Erythroblast (primary cell): Measurements from ENCODE around the gene NCK2.

Experiments used
- DNase-seq, 2 experiments: peaks; one replicate each; lab custom pipeline; 2025; lab: John Stamatoyannopoulos, UW
- GATA1 ChIP-seq: IDR thresholded peaks from 2 replicates; pipeline ENCODE4 v1.6.1; 2011; ENCODE audit warnings: low read depth, mild to moderate bottlenecking, control low read depth, low read length, moderate library complexity
- POLR2A ChIP-seq: IDR thresholded peaks from 2 replicates; pipeline ENCODE4 v1.6.1; 2011; ENCODE audit warnings: mild to moderate bottlenecking, low read length

Gene NCK2

GRCh38 chr2:105723431-105723830 is 21.3 kb upstream of the NCK2 start:
- TF ChIP-seq GATA1, result no peak
- no peak for TF ChIP-seq POLR2A
- DNase-seq, result no peak

- TF ChIP-seq GATA1 (no peak), POLR2A (no peak)
- DNase-seq, result no peak
Observed at GRCh38 chr2:105725388-105725787, 19.3 kb upstream of the NCK2 start.

- no peak for TF ChIP-seq GATA1
- DNase-seq, result no peak
Observed at GRCh38 chr2:105730170-105730569, 14.5 kb upstream of the NCK2 start.

GRCh38 chr2:105731511-105731910 is 13.2 kb upstream of the NCK2 start:
- no peak for TF ChIP-seq GATA1
- no peak for TF ChIP-seq POLR2A
- no peak for DNase-seq

- no peak for DNase-seq
- TF ChIP-seq POLR2A (no peak), GATA1 (no peak)
Observed at GRCh38 chr2:105732101-105732500, 12.6 kb upstream of the NCK2 start.

GRCh38 chr2:105732955-105733607 is 11.6 kb upstream of the NCK2 start:
- no peak for DNase-seq
- TF ChIP-seq POLR2A (no peak), GATA1 (no peak)

- TF ChIP-seq GATA1 (no peak), POLR2A (no peak)
- DNase-seq, result no peak
Observed at GRCh38 chr2:105733875-105734274, 10.8 kb upstream of the NCK2 start.

- no peak for TF ChIP-seq POLR2A
- no peak for TF ChIP-seq GATA1
- DNase-seq, result no peak
Observed at GRCh38 chr2:105734762-105735538, 9.8 kb upstream of the NCK2 start.

GRCh38 chr2:105736145-105736544 is 8.6 kb upstream of the NCK2 start:
- TF ChIP-seq GATA1, result no peak
- TF ChIP-seq POLR2A, result no peak
- DNase-seq, result no peak

GRCh38 chr2:105737980-105738657 is 6.6 kb upstream of the NCK2 start:
- DNase-seq, result no peak
- TF ChIP-seq POLR2A (no peak), GATA1 (no peak)

- no peak for DNase-seq
Observed at GRCh38 chr2:105738658-105739241, 6.0 kb upstream of the NCK2 start.

GRCh38 chr2:105739426-105739825 is 5.3 kb upstream of the NCK2 start:
- DNase-seq, result no peak
- no peak for TF ChIP-seq GATA1
- no peak for TF ChIP-seq POLR2A

More at GRCh38 chr2:105738658-105739241, 6.0 kb upstream of the NCK2 start:
- TF ChIP-seq GATA1 (no peak), POLR2A (no peak)

GRCh38 chr2:105739944-105740530 is 4.7 kb upstream of the NCK2 start:
- no peak for DNase-seq
- TF ChIP-seq POLR2A (no peak), GATA1 (no peak)
